ENCODE measurements around the gene ANKRD31. TPM values are rescaled to one million over a fixed set of nuclear protein-coding genes. Genes with fewer than 3 reads are reported as not detected.

Gene ANKRD31
- total RNA-seq, 1 experiment from 2014 or later: 0.15 TPM

- Histone ChIP-seq H3K9me3 (ENCODE audit: low read depth, low read length, poor library complexity, severe bottlenecking) (no peaks in the 10 kb centered on the region), H3K27ac (ENCODE audit: low read depth, low read length, poor library complexity, severe bottlenecking) (no peak overlapping the region), H3K4me1 (ENCODE audit: insufficient read depth, low read length, poor library complexity, severe bottlenecking) (peaks cover 14% of the 10 kb centered on the region), H3K4me3 (ENCODE audit: low read depth, low read length, poor library complexity, severe bottlenecking) (no peak overlapping the region), H3K27me3 (replicated peaks; ENCODE audit: insufficient read depth, low read depth, low read length, poor library complexity) (peaks cover 26% of the 10 kb centered on the region), H3K36me3 (ENCODE audit: insufficient read depth, low read length, poor library complexity, severe bottlenecking) (no peaks in the 10 kb centered on the region)
- TF ChIP-seq EZH2 (IDR thresholded peaks at IDR 0.05; ENCODE audit: borderline replicate concordance, low read depth, low read length, poor library complexity, severe bottlenecking): no peak
- TF ChIP-seq CTCF (conservative IDR thresholded peaks at IDR 0.05; ENCODE audit: low read depth, low read length): peak; percentile 85
- ChIA-PET POLR2A (ENCODE audit: low non-redundant PET) (no interaction called here), CTCF (interaction anchor here (0.6 to 0.8 kb wide), 2 partner anchors 188 to 1111 kb away, joined by 3 to 5 read pairs; no protein-coding TSS in a partner anchor)
- peak; percentile 71 for DNase-seq (ENCODE audit: low spot score)
- BruUV-seq (replicated peaks): no TSS peak
- intact Hi-C loops (cut with micrococcal nuclease; ENCODE audit: unreplicated experiment): loop anchor here (5.0 to 10.0 kb wide), 3 partner anchors 188 to 375 kb away; partner anchors contain the start of genes ANKRD31 and HMGCR
Observed at GRCh38 chr5:75049456-75050351, 187.0 kb downstream of the ANKRD31 start.

GRCh38 chr5:75048457-75048953 is 188.2 kb downstream of the ANKRD31 start:
- ChIA-PET POLR2A (ENCODE audit: low non-redundant PET) (no interaction called here), CTCF (interaction anchor here (1.2 kb wide), 1 partner anchor 12 kb away, joined by 3 read pairs; no protein-coding TSS in a partner anchor)
- intact Hi-C loops (cut with micrococcal nuclease; ENCODE audit: unreplicated experiment): loop anchor here (5.0 kb wide), 1 partner anchor 189 kb away; the partner anchor contains the start of gene ANKRD31
- Histone ChIP-seq H3K9me3 (ENCODE audit: low read depth, low read length, poor library complexity, severe bottlenecking) (no peaks in the 10 kb centered on the region), H3K27me3 (replicated peaks; ENCODE audit: insufficient read depth, low read depth, low read length, poor library complexity) (peaks cover 14% of the 10 kb centered on the region), H3K4me1 (ENCODE audit: insufficient read depth, low read length, poor library complexity, severe bottlenecking) (peaks cover 9% of the 10 kb centered on the region), H3K27ac (ENCODE audit: low read depth, low read length, poor library complexity, severe bottlenecking) (no peak overlapping the region), H3K4me3 (ENCODE audit: low read depth, low read length, poor library complexity, severe bottlenecking) (no peak overlapping the region), H3K36me3 (ENCODE audit: insufficient read depth, low read length, poor library complexity, severe bottlenecking) (no peaks in the 10 kb centered on the region)
- no peak for TF ChIP-seq CTCF (conservative IDR thresholded peaks at IDR 0.05; ENCODE audit: low read depth, low read length)
- no peak for TF ChIP-seq EZH2 (IDR thresholded peaks at IDR 0.05; ENCODE audit: borderline replicate concordance, low read depth, low read length, poor library complexity, severe bottlenecking)
- BruUV-seq (replicated peaks): no TSS peak
- DNase-seq (ENCODE audit: low spot score): no peak

GRCh38 chr5:75047356-75047755 is 189.3 kb downstream of the ANKRD31 start:
- TF ChIP-seq EZH2 (IDR thresholded peaks at IDR 0.05; ENCODE audit: borderline replicate concordance, low read depth, low read length, poor library complexity, severe bottlenecking) (no peak), CTCF (conservative IDR thresholded peaks at IDR 0.05; ENCODE audit: low read depth, low read length) (no peak)

More at GRCh38 chr5:75047356-75047755, 189.3 kb downstream of the ANKRD31 start:
- intact Hi-C loops (cut with micrococcal nuclease; ENCODE audit: unreplicated experiment): loop anchor here (5.0 kb wide), 1 partner anchor 190 kb away; the partner anchor contains the start of gene ANKRD31
- Histone ChIP-seq H3K27me3 (replicated peaks; ENCODE audit: insufficient read depth, low read depth, low read length, poor library complexity) (peaks cover 9% of the 10 kb centered on the region), H3K9me3 (ENCODE audit: low read depth, low read length, poor library complexity, severe bottlenecking) (no peaks in the 10 kb centered on the region), H3K4me1 (ENCODE audit: insufficient read depth, low read length, poor library complexity, severe bottlenecking) (peaks cover 6% of the 10 kb centered on the region), H3K36me3 (ENCODE audit: insufficient read depth, low read length, poor library complexity, severe bottlenecking) (no peaks in the 10 kb centered on the region), H3K4me3 (ENCODE audit: low read depth, low read length, poor library complexity, severe bottlenecking) (no peak overlapping the region), H3K27ac (ENCODE audit: low read depth, low read length, poor library complexity, severe bottlenecking) (no peak overlapping the region)
- POLR2A ChIA-PET (ENCODE audit: low non-redundant PET): no interaction called here
- CTCF ChIA-PET: no interaction called here
- DNase-seq (ENCODE audit: low spot score): no peak
- no TSS peak for BruUV-seq (replicated peaks)

All from A673 (cell line).